GM19035 (cell line): Measurements from ENCODE around the gene PCDHGA9.
A peak's percentile ranks its signal among the peaks of the same experiment; 100 is the strongest.
"Not testable (repeated sequence)": the region's sequence is repeated elsewhere in the genome, so short reads cannot be mapped to it uniquely, and the experiment has no call there.

ENCODE experiments used
- ATAC-seq: cut with Tn5 transposase; IDR thresholded peaks from one replicate; pipeline ENCODE4 v1.9.1; 2021; ENCODE audit not compliant: unreplicated experiment

The PCDHGA9 gene

GRCh38 chr5:141413540-141414069, 11.0 kb downstream of the PCDHGA9 start:
- no peak for ATAC-seq

DNA sequence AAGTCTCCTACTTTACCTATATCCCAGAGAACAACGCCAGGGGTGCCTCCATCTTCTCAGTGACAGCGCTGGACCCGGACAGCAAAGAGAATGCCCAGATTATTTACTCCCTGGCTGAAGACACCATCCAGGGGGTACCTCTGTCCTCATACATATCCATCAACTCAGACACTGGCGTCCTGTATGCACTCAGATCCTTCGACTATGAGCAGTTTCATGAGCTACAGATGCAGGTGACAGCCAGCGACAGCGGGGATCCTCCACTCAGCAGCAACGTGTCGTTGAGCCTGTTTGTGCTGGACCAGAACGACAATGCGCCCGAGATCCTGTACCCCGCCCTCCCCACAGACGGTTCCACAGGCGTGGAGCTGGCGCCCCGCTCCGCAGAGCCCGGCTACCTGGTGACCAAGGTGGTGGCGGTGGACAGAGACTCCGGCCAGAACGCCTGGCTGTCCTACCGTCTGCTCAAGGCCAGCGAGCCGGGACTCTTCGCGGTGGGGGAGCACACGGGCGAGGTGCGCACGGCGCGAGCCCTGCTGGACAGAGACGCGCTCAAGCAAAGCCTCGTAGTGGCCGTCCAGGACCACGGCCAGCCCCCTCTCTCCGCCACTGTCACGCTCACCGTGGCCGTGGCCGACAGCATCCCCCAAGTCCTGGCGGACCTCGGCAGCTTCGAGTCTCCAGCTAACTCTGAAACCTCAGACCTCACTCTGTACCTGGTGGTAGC, 12.1 kb downstream of the PCDHGA9 start:
- not testable (repeated sequence) for ATAC-seq

DNA sequence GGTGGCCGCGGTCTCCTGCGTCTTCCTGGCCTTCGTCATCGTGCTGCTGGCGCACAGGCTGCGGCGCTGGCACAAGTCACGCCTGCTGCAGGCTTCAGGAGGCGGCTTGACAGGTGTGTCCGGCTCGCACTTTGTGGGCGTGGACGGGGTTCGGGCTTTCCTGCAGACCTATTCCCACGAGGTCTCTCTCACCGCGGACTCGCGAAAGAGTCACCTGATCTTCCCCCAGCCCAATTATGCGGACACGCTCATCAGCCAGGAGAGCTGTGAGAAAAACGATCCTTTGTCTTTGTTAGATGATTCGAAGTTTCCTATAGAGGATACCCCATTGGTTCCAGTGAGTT, 12.7 kb downstream of the PCDHGA9 start:
- not testable (repeated sequence) for ATAC-seq

DNA sequence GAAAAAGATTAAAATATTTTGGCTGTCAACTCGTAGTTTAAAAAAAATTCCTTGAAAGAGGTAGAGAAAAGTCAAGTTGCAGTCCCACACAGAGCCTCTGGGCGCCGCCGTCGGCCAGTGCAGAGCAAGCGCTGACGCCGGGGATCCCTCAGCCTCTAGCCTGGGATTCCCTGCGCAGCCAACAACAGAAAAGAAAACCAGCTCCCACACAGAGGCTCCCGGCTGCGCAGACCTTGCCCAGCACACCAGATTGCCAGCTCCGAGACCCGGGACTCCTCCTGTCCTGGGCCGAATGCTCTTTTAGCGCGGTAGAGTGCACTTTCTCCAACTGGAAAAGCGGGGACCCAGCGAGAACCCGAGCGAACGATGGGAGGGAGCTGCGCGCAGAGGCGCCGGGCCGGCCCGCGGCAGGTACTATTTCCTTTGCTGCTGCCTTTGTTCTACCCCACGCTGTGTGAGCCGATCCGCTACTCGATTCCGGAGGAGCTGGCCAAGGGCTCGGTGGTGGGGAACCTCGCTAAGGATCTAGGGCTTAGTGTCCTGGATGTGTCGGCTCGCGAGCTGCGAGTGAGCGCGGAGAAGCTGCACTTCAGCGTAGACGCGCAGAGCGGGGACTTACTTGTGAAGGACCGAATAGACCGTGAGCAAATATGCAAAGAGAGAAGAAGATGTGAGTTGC, 15.1 kb downstream of the PCDHGA9 start, which contains the start of gene PCDHGB7:
TSS of gene PCDHGB7 (plus strand) at position 184 of the 679 bp plus-strand sequence. CDS start at position 367, 183 bp downstream.
- ATAC-seq = not testable (repeated sequence)

GRCh38 chr5:141419074-141419880, 16.7 kb downstream of the PCDHGA9 start:
- no peak for ATAC-seq

- ATAC-seq = no peak
Observed at GRCh38 chr5:141420855-141421488, 18.4 kb downstream of the PCDHGA9 start, which contains the start of gene PCDHGA11. PCDHGA11 (plus strand) TSS chr5:141421051; CDS start chr5:141421228, 177 bp downstream.

DNA sequence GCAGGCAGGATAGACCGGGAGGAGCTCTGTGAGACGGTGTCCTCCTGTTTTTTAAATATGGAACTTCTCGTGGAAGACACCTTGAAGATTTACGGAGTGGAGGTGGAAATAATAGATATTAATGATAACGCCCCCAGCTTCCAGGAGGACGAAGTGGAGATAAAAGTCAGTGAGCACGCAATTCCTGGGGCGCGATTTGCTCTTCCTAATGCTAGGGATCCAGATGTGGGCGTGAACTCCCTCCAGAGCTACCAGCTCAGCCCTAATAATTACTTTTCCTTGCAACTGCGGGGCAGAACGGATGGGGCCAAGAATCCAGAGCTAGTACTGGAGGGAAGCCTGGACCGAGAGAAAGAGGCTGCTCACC, 18.9 kb downstream of the PCDHGA9 start:
- ATAC-seq = no peak

DNA sequence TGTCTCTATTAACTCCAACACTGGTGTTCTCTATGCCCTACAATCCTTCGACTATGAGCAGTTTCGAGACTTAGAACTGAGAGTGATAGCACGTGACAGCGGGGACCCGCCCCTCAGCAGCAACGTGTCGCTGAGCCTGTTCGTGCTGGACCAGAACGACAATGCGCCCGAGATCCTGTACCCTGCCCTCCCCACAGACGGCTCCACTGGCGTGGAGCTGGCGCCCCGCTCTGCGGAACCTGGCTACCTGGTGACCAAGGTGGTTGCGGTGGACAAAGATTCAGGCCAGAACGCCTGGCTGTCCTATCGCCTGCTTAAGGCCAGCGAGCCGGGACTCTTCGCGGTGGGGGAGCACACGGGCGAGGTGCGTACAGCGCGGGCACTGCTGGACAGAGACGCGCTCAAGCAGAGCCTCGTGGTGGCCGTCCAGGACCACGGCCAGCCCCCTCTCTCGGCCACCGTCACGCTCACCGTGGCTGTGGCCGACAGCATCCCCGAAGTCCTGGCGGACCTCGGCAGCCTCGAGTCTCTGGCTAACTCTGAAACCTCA, 20.2 kb downstream of the PCDHGA9 start:
- ATAC-seq = no peak

DNA sequence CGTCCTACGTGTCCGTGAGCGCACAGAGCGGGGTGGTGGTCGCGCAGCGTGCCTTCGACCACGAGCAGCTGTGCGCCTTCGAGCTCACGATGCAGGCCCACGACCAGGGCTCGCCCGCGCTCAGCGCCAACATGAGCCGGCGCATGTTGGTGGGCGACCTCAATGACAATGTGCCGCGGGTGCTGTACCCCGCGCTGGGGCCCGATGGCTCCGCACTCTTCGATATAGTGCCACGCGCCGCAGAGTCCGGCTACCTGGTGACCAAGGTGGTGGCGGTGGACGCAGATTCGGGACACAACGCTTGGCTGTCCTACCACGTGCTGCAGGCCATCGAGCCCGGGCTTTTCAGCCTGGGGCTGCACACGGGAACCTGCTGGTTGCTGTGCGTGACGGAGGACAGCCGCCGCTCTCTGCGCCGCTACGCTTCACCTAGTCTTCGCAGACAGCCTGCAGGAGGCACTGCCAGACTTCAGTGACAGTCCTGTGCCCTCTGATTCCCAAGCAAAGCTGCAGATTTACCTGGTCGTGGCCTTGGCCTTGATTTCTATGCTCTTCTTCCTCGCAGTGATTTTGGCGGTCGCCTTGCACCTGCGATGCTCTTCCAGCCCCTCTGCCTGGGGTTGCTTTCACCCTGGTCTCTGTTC, 25.3 kb downstream of the PCDHGA9 start:
- ATAC-seq = no peak

GRCh38 chr5:141430332-141431113, 27.9 kb downstream of the PCDHGA9 start, which contains the start of gene PCDHGA12:
PCDHGA12 (plus strand) TSS chr5:141430507; CDS start chr5:141430760, 253 bp downstream.
- ATAC-seq = peak; percentile 83

DNA sequence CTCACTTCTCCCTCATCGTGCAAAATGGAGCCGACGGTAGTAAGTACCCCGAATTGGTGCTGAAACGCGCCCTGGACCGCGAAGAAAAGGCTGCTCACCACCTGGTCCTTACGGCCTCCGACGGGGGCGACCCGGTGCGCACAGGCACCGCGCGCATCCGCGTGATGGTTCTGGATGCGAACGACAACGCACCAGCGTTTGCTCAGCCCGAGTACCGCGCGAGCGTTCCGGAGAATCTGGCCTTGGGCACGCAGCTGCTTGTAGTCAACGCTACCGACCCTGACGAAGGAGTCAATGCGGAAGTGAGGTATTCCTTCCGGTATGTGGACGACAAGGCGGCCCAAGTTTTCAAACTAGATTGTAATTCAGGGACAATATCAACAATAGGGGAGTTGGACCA, 28.7 kb downstream of the PCDHGA9 start:
- ATAC-seq = peak; percentile 33

GRCh38 chr5:141432308-141432707, 29.7 kb downstream of the PCDHGA9 start:
- not testable (repeated sequence) for ATAC-seq

DNA sequence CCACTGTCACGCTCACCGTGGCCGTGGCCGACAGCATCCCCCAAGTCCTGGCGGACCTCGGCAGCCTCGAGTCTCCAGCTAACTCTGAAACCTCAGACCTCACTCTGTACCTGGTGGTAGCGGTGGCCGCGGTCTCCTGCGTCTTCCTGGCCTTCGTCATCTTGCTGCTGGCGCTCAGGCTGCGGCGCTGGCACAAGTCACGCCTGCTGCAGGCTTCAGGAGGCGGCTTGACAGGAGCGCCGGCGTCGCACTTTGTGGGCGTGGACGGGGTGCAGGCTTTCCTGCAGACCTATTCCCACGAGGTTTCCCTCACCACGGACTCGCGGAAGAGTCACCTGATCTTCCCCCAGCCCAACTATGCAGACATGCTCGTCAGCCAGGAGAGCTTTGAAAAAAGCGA, 30.1 kb downstream of the PCDHGA9 start:
- not testable (repeated sequence) for ATAC-seq

GRCh38 chr5:141434006-141434405, 31.4 kb downstream of the PCDHGA9 start:
- no peak for ATAC-seq

DNA sequence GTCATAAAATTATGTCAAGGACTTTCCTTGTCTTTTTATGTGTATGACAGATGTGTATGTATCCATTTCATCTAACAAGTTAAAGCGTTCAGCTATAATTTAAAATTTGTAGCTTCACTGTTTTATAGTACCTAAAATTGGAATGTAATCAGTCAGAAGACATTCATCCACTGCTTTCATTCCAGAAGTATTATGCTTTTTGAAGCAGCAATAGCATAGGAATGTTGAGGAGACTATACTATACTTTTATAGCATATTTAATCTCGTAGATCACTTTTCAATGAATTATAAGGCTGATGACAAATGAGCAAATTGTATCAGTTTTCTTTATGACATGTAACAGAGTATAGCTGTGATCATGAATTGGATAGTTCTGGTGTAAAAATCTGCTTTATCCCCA, 34.6 kb downstream of the PCDHGA9 start:
- no peak for ATAC-seq

- no peak for ATAC-seq
Observed at GRCh38 chr5:141439411-141440141, 37.0 kb downstream of the PCDHGA9 start.

GRCh38 chr5:141440341-141440740, 37.8 kb downstream of the PCDHGA9 start:
- no peak for ATAC-seq

- no peak for ATAC-seq
Observed at GRCh38 chr5:141441571-141442170, 39.1 kb downstream of the PCDHGA9 start.
